GM12865 (cell line): ENCODE data around the gene KCNQ4.

ENCODE experiments used
- DNase-seq: peaks from one replicate; pipeline ENCODE4 v3.0.0; 2010; ENCODE audit warnings: low read depth
- H3K4me3 ChIP-seq: 2 replicates; pipeline ENCODE4 v1.5.1; 2011; ENCODE audit warnings: mild to moderate bottlenecking, low read depth, low read length, control low read depth
- CTCF ChIP-seq: IDR thresholded peaks from 2 replicates; pipeline ENCODE4 v1.5.1; 2011; ENCODE audit warnings: low read length, control low read depth, low read depth, inconsistent platforms; ENCODE audit not compliant: insufficient read depth; ENCODE audit errors: missing control alignments

KCNQ4 gene

GRCh38 chr1:40858856-40859416, 75.3 kb downstream of the KCNQ4 start:
- no peak for TF ChIP-seq CTCF
- DNase-seq = no peak
- no peak overlapping the region for H3K4me3 ChIP-seq

- TF ChIP-seq CTCF = no peak
Measured at GRCh38 chr1:40860706-40861223, 77.2 kb downstream of the KCNQ4 start.

GRCh38 chr1:40861224-40862003, 77.8 kb downstream of the KCNQ4 start:
- DNase-seq = no peak
- H3K4me3 ChIP-seq = no peak overlapping the region; the same call in 1 of the 2 replicates
- no peak for TF ChIP-seq CTCF

More at GRCh38 chr1:40860706-40861223, 77.2 kb downstream of the KCNQ4 start:
- no peak overlapping the region for H3K4me3 ChIP-seq
- DNase-seq = no peak

GRCh38 chr1:40862008-40862863, 78.6 kb downstream of the KCNQ4 start, which contains the start of gene CITED4:
Gene CITED4 (minus strand): TSS chr1:40862363. CDS start chr1:40862127, 236 bp downstream.
- H3K4me3 ChIP-seq = peak within 1 kb of the TSS; percentile 48
- DNase-seq = peak; percentile 94
- TF ChIP-seq CTCF = no peak

- no peak overlapping the region for H3K4me3 ChIP-seq
- DNase-seq = no peak
- no peak for TF ChIP-seq CTCF
Measured at GRCh38 chr1:40868051-40868723, 84.6 kb downstream of the KCNQ4 start.

- no peak overlapping the region for H3K4me3 ChIP-seq
- no peak for DNase-seq
- no peak for TF ChIP-seq CTCF
Measured at GRCh38 chr1:40870135-40870728, 86.6 kb downstream of the KCNQ4 start.
